Activated CD4-positive, alpha-beta T cell treated with anti-CD3 and anti-CD28 coated beads, Interleukin-2, amount 50 U/mL, for 16 hours (primary cell): ENCODE data around the gene RESP18.
"Not testable (repeated sequence)": the region's sequence is repeated elsewhere in the genome, so short reads cannot be mapped to it uniquely, and the experiment has no call there.

ENCODE experiments used
- DNase-seq: peaks from one replicate; pipeline ENCODE4 v3.0.0-alpha.2; 2020

RESP18 gene

DNA sequence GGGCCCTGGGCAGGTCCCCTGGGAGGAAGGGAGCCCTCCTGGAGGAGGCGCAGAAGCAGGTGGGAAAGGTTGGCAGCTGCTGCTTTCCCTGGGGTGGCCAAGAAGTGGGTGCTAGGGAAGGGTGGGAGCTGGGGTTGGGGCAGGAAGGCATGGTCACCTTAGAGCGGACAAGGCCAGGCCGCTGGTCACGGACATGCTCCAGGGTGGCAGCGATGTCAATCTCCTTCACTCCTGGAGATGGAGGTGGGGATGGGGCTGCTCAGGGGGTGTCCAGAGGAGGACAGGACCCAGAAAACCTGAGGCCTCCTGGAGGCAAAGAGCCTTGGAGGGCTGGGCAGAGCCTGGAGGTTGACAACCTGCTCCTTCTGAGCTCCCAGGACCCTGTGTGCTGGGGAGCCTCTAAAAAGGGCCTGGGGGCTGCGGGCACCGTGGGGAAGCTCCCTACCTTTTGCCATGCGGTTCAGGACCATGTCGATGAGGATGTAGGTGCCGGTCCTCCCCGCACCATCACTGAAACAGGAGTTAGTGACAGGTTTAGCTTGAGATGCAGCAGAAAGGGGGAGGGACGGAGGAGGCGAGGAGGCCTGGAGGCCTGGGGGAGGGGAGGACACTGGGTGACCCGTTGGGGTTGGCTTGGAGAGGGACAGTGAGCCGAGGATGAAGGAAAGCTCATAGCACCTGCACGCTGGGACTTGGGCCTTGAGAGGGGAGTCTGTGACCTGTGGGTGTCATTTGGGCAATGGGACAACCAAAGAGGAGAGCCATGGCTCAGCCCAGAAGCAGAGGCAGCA is 42.0 kb downstream of the RESP18 start:
- no peak for DNase-seq

DNA sequence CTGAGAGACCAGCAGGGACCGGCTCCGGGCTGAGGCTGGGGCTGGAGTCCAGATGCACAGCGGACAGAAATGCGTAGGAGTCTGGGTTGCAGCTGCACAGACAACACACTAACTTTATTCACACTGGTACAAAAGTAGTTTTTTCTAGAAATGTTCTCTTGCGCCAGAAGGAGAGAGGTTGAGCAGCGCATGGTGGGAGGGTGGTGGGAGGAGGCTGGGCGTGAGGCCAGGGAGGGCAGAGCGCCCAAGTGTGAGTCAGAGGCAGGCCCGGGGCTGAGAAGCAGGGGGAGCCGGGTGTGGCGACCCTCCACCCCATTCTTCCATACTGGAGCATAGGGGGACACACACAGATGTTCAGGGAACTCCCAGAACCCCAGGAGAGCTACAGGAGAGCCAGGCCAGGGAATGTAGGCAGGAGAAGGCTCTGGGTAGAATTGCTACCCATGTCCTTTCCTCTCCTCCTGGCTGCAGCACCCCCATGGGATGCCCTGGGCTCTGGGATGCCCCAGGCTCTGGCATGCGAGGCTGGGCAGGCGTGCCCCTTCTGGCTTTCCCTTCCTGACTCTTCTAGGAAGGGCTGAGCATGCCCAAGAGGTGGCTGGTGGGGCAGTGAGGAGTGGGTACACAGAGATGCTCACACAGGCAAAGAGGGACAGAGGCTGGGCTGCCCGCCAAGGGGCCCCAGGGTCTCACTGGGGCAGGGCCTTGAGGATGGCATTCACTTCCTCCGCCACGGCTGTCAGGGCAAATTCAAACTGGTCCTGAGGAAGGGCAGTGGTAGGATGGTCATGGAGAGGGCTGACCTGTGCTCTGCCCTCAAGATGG is 42.8 kb downstream of the RESP18 start:
- DNase-seq, result no peak

DNA sequence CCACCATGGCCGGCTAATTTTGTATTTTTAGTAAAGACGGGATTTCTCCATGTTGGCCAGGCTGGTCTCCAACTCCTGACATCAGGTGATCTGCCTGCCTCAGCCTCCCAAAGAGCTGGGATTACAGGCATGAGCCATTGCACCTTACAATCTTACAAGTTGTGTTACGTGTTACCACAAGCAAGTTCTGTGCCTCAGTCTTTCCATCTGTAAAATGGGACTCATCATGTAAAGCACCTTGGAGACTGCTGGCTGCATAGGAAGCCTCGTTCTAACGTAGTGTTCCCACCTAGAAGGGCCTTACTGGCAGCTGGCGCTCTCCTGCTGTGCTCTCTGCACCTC is 43.4 kb downstream of the RESP18 start:
- DNase-seq, result no peak

DNA sequence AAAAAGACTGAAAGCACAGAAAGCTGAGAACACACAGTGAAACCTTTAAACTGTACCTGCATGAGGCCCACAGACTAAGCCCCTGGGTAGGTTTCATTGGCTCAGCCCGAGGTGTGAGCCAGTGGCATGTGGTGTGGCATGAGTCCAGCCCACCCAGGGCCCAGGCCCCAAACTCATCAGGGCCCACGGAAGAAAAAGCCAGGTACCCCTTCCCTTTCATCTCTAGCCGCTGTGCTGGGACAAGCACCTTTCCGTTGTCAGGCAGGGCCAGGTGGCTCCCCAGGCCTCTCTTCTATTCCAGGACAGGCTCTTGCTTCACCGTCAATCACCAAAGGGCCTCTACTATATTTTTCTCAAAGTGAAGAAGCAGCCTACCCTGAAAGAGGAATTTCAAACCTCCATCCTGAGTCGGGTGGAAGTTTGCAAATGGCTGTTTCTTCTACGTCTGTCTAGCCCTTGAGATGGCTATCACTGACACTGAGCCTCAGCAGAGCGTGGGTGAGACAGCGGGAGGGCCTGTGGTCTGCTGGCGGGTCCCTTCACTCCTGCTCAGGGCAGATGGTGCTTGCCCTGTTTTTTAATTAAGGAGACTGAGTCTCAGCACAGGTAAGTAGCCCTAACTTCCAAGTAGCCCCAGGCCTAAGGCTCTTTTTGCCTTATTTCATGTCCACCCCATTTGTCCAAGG is 44.8 kb downstream of the RESP18 start:
- DNase-seq, result no peak

DNA sequence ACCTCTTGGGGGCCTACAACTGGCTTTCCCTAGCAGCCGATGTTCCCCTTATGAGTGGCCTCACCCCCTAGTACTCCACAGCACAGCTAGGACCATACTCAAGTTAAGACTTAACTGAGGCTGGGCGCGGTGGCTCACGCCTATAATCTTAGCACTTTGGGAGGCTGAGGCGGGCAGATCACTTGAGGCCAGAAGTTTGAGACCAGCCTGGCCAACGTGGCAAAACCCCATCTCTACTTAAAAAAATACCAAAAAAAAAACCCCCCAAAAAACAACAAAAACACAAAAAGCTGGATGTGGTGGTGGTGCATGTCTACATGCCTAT is 45.5 kb downstream of the RESP18 start:
- not testable (repeated sequence) for DNase-seq

DNA sequence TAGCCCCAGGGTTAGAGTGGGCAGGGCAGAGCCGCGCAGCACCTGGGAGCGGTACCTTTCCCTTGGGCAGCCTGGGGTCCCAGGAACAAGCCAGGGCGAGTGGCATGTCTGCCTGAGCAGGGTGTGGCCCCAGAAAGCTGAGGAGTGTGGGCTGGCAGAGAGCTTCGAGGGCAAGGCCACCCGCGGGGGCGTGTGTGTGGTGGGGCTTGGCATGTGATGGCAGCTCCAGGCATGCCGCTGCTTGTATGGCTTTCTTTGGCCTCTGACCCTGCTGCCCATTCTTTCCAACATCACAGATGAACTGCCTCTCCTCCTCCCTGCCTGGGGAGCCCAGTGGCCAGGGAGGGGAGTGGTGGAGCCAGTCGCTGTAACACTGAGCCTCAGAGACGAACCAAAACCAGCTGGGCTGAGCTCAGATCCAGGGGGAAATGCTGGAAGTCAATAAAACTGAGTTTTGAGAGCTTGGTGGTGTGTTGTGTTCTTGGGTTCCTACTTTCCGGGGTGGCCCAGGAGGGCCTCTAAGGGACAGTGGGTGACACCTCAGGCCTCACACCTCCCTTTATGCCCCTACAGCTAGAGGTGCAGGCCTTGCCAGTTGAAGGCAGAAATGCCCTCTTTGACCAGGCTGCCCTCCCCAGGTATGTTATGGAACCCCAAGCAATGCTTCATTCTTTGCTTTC is 46.0 kb downstream of the RESP18 start:
- no peak for DNase-seq

DNA sequence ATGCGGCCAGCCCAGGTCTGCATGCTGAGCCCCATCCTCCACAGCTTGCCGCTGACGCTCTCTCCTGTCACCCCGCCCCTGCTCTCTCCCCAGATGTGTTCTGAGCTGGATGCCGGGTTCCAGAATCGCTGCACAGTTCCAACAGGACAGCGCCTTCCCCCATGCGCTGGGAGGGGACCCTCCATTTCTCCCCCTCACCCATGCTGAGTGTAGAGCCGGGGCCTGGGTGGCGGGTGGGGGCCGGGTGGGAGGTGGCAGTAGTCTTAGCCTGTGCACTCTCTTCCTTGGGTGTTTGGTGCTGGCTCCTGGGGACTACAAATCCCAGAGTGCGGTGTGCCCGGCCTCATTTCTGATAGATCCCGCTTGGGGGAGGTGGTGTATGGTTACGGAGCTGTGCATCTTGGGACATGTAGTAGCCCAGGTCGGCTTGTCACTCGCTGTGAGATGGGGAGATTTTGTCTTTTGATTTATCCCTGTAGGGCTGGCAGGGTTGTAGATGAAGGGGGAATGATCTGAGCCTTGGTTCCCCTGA is 46.6 kb downstream of the RESP18 start:
- no peak for DNase-seq

DNA sequence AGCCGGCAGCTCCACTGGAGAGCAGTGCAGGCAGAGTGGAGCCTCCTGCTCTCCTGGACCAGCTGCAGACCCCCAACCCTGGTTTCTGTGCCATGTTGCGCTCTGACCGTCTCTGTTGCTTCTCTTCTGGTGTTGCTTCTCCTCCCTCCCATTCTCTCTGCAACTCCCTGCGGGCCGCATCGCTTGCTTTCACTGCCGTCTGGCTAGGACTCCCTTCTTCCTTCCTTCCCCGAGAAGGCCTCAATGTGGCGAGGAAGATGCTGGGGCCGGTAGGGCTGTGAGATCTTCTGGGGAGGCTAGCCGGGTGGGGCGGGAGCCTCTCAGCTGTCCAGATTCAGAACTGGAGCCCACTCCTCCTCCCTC is 47.2 kb downstream of the RESP18 start:
- no peak for DNase-seq

DNA sequence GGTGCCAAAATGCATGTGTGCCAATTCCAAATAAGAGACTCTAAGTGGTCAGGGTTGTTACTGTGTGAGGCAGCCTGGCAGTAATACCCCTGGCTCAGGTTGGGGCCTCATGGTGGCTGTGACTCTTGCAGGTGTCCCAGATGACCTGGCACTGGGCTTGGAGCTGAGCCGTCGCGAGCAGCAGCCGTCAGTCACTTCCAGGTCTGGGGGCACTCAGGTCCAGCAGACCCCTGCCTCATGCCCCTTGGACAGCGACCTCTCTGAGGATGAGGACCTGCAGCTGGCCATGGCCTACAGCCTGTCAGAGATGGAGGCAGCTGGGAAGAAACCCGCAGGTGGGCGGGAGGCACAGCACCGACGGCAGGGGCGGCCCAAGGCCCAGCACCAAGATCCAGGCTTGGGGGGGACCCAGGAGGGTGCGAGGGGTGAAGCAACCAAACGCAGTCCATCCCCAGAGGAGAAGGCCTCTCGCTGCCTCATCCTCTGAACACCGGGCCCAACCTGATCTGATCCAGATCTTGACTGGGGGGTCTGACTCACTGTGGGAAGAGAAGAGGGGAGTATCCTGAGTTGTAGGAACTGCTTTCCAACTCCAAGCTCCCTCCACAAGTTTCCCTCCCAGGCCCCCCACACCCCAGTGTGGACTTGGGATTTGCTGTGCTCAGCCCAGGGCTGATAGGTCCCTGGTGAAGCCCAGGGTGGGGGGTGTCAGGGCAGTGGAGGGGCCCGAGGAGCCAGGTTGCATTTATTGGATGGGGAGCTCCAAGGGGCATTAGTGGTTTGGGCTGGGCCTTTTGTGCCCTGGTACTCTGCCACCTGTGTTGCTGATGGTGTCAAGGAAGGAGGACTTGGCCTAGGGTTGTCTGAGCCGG is 47.8 kb downstream of the RESP18 start:
- no peak for DNase-seq

DNA sequence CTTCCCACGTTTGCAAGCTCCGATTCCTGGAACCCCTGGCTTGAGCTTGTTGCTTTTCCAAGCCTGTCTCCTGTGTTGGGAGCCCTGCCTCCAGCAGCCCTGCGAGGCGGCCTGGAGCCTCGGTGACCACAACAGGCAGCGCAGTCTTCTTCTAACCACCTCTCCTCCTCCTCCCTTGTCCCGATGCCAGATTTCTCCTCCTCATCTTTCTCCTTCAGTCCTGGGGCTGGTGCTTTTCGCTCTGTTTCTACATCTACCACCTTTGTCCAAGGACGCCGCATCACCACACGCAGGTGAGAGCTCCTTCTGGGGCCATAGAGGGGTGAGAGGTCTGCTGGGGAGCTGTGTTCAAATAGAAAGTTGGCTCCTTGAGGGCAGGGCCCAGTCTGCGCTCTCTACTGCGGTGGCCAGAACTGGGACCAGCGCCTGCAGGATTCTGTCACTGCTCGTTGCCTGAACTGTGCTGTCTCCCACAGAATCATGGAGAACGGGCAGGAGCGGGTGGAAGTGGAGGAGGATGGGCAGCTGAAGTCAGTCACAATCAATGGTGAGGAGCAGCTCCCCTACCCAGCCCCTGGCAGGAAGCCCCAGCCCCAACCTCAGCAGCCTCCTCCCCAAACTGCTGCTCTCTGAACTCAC is 49.5 kb downstream of the RESP18 start:
- DNase-seq, result no peak

DNA sequence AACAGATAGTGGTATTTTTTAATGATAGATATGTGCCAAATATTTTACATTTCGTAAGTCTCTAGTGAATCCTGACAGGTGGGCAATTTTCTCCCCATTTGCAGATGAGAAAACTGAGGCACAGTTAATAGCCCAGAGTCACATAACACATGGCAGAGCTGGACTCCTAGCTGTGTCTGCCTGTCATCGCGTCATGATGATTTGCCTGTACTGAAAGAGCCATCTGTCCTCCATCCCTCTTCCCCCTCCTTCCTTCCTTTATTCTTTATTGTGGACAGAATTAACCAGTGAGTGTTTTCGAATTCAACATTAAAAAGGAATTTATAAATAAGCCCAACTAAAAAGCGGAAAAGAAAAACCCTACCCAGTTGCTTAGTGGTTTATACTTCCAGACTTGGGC is 50.2 kb downstream of the RESP18 start:
- no peak for DNase-seq

DNA sequence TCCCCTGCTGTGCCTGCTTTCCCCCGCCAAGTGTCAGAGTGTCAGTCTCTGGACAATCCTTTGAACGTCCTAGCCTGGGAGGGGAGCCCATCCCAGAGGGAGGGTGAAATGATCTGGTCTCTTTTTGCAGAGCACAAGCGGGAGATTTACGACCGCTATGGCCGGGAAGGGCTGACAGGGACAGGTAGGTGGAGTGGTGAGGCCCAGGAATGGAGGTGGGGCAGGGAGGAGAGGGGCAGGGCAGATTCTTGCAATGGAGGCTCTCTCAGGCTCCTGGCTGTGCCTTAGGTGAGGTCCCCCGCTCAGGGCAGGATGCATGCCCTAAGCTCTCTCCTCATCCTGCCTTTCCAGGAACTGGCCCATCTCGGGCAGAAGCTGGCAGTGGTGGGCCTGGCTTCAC is 51.0 kb downstream of the RESP18 start:
- no peak for DNase-seq

DNA sequence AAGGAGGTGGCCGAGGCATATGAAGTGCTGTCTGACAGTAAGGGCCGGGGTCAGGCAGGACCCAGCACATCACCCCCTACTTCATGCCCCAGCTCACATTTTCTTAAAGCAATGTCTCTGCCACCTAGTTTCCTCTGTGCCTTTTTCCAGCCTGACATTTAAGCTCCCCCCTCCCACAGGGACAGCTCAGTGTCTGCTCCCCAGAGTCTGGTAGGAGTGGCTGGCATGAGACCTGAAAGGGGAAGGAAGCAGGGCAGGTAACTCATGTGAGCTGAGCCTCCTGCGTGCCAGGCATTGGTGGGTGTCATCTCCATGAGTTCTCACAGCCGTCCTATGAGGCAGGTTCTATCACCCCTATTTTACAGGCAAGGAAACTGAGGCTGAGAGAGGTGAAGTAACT is 51.9 kb downstream of the RESP18 start:
- no peak for DNase-seq

DNA sequence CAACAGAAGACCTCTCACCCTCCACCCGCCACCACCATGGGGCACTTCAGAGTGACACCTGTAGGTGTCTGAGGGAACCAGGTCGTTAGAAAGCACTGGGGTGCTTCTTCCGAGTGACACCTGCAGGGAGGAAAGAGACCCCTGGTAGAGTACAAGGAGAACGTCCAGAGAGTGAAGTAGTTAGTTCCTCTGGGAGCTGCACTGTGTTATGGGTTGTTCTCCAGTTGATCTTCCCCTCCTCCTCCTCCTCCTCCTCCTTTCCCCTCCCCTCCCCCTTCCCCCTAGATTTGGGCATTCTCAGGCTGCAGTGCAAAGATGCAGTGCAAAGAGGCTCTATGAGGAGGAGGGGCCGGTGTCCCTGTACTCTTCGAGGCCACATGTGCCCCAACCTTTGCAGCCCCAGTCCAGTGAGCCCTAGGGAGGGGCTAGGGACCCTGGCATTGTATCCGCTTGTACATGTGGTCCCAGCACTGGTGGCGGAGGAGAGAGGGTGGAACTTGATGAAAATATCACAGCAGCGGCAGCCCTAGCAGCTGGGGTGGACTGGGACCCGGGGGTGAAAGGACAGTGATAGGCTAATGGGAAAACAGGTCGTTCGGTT is 52.5 kb downstream of the RESP18 start:
- DNase-seq, result no peak

DNA sequence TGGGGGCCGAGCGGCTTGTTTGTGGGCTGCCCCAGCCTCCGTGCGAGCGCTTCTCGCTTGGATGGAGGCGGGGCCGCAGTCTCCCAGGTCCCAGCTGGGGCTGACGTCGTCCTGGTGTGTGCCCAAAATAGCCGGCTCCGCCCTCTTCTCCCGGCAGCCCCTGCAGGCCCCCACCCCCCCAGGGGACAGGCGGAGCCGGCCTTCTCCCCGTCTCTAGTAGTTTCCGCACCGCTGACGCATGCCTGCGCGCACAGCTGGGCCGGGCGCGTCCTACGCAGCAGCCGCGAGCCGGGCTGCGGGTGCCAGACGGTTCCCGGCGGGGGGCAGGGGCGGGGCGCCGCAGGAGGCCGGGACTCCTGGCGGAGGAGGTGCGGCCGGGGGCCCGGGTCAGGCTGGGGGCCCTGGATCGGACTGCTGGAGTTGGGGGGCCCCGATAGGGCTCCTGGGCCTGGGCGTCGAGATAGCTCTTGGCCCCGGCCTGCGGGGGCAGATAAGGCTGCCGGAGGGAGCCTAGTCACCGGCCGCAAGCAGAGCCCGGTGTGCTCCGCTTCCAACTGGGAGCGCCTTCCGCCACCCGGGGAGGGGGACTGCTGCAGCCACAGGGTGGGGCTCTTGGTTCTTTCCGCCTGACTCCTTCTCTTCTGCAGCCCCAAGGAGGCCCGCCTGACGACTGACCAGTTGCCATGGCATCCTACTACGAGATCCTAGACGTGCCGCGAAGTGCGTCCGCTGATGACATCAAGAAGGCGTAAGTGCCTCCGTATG is 53.2 kb downstream of the RESP18 start, which contains the start of gene DNAJB2:
DNAJB2 (plus strand) TSS at position 216 of the 765 bp plus-strand sequence; CDS start at position 684, 468 bp downstream.
- peak; percentile 99 for DNase-seq

DNA sequence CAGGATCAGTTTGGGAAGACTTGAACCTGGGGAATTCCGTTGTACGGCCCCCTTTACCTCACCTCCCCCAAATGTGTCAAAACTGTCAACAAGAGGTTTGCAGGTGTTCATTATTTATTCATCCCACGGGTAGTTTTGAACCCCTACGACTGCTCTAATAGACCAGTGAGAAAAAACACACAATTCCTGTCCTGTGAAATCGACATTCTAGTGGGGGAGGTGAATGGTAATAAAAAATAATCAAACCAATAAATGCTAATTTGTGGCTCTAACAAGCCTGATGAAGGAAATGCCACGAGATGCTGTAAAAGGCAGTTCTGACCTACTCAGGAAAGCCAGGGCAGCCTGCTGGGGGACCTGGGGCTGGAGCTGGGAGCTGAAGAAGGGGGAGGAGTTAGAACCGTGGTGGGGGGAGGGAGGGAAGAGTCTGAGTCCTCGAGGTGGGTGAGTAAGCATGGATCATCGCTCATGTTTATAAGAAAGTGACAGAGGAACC is 53.8 kb downstream of the RESP18 start:
- DNase-seq, result no peak

DNA sequence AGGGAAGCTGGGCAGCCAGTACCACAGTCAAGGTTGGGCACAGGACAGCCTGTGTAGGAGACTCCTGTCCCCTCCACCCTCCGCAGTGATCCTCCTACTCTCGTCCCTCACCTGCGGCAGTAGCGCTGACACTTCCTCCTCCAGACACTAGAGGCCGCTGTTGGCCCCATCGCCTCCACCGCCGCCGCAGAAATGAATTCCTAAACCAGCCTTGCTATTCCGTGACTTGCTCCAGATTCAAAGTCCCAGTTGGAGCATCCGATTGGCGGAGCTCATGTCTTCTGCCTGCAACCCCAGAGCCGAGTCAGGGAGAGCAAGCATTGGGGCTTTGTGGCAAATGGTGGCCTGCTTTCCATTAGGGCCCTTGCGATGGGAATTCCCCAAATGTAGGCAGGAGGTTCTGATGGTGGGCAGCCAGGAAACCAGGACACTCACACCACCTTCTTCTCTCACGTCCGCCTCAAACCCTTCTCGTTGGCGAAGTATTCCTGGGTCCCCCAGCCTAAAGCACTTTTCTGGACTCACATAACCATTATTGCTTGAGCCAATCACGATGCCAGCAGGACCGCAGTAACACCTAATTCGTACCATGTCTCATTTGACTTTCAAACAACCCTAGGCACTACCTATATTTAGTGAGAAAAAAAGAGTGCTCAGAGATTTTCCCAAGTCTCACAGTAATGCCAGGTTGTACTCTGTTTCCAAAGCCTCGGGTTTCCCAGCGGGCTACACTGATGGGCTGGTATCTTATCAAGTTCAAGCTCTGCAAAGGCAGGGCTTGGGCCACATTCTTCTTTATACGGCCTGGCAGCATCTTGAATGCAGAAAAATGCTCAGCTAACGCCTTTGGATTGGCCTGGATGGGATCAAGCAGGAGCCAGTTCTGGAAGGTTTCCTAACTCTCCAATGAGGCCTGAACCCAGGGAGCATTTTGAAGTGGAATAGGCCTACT is 54.6 kb downstream of the RESP18 start:
- DNase-seq, result peak; percentile 78
